Esophagus squamous epithelium (tissue), 5 donors: Measurements from ENCODE around the gene OBSCN. TPM values are rescaled to one million over a fixed set of nuclear protein-coding genes. Genes with fewer than 3 reads are reported as not detected.
"Not testable (repeated sequence)": the region's sequence is repeated elsewhere in the genome, so short reads cannot be mapped to it uniquely, and the experiment has no call there.

ENCODE experiments used
- DNase-seq: peaks from one replicate; lab custom pipeline; 2025; lab: John Stamatoyannopoulos, UW
- H3K27ac ChIP-seq, 4 donors: fragments of 200-600 bp; sonication (generic); one replicate each; pipeline ENCODE4 v1.5.1; 2016 to 2019; ENCODE audit warnings: mild to moderate bottlenecking in 1 of 4
- H3K27me3 ChIP-seq, 4 donors: fragments of 200-600 bp; sonication (generic); 1 replicate in 3 of 4; 2 replicates in 1 of 4; pipeline versions ENCODE4 v1.5.1 to v1.6.0; 2017 to 2021; ENCODE audit warnings: antibody characterized with exemption in 1 of 4
- H3K36me3 ChIP-seq, 3 donors: fragments of 200-600 bp; sonication (generic); one replicate each; pipeline ENCODE4 v1.5.1; 2016 to 2019
- H3K4me1 ChIP-seq, 3 donors: fragments of 200-600 bp; sonication (generic); one replicate each; pipeline ENCODE4 v1.5.1; 2017 to 2019
- H3K4me3 ChIP-seq, 4 donors: fragments of 200-600 bp; sonication (generic); 1 replicate in 3 of 4; 2 replicates in 1 of 4; pipeline ENCODE4 v1.5.1; 2016 to 2019; ENCODE audit warnings: mild to moderate bottlenecking in 2 of 4, moderate library complexity in 1 of 4
- H3K9me3 ChIP-seq, 3 donors: fragments of 200-600 bp; sonication (generic); one replicate each; pipeline ENCODE4 v1.5.1; 2016 to 2019
- POLR2A ChIP-seq, 4 donors: fragments of 450-650 bp; IDR thresholded peaks; one replicate each; pipeline ENCODE4 v1.6.1; 2017; ENCODE audit warnings: antibody characterized with exemption in 4 of 4, mild to moderate bottlenecking in 4 of 4, moderate library complexity in 3 of 4
- WGBS, 2 donors: methylation state at CpG; one replicate each; pipeline ENCODE4 v1.1.5; 2018; 5-methylcytosine and 5-hydroxymethylcytosine counted together
- intact Hi-C: fragments of 100-400 bp; cut with DNase I; formaldehyde crosslinking; loops from one replicate; pipeline ENCODE4 v1.15.0; 2022
- total RNA-seq, 4 donors: library from RNA; depleted of rRNA; stranded (reverse); fragments of >200 nt; gene quantifications; one replicate each; pipeline ENCODE4 v1.1.0, GENCODE V29; 2016
- TF ChIP-seq, protein P1 (sequence below), 6 experiments: fragments of 450-650 bp in 4 of 6; fragments of 200-600 bp in 2 of 6; sonication (generic) in 2 of 6; IDR thresholded peaks; one replicate each; pipeline ENCODE4 v1.5.1; 2016 to 2019; ENCODE audit warnings: antibody characterized with exemption in 6 of 6, mild to moderate bottlenecking in 4 of 6, moderate library complexity in 4 of 6
- donor health status: DM: yes; HTN: yes; CAD: no.

OBSCN gene
- total RNA-seq, 4 donors from 2014 or later = 4.0 to 53.2 (median 13.8) TPM

DNA sequence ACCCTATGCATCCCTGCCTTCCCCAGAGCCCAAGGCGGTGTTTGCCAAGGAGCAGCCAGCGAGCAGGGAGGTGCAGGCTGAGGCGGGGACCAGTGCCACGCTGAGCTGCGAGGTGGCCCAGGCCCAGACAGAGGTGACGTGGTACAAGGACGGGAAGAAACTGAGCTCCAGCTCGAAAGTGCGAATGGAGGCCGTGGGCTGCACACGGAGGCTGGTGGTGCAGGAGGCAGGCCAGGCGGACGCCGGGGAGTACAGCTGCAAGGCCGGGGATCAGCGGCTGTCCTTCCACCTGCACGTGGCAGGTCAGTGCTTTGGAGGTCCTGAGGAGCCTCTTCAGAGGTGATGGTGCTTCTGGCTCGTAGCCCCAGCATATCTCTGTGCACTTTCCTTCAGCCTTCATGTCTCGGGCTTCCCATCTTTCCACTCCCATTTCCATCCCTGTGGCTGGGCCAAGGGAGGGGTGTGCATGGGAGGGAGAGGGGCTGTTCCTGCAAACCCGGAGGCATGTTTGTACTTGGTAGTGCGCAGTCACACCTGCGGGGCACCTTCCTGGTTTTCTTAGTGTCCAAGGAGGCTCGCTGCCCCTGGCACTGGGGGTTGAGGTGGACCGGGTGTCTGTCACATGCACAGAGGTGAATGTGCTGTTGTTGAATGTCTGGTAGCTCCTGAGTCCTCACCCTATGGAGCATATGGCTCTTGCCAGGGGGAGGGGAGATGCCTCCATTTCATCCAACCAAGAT, 56.4 kb downstream of the OBSCN start:
- intact Hi-C loops = no loop called here
- H3K27ac ChIP-seq = no peak overlapping the region
- no peaks in the 10 kb centered on the region for H3K4me1 ChIP-seq
- no peak overlapping the region for H3K4me3 ChIP-seq
- peaks cover 0 to 58% (median 0%) of the 10 kb centered on the region in 3 donors for H3K36me3 ChIP-seq
- TF ChIP-seq, protein P1, sequence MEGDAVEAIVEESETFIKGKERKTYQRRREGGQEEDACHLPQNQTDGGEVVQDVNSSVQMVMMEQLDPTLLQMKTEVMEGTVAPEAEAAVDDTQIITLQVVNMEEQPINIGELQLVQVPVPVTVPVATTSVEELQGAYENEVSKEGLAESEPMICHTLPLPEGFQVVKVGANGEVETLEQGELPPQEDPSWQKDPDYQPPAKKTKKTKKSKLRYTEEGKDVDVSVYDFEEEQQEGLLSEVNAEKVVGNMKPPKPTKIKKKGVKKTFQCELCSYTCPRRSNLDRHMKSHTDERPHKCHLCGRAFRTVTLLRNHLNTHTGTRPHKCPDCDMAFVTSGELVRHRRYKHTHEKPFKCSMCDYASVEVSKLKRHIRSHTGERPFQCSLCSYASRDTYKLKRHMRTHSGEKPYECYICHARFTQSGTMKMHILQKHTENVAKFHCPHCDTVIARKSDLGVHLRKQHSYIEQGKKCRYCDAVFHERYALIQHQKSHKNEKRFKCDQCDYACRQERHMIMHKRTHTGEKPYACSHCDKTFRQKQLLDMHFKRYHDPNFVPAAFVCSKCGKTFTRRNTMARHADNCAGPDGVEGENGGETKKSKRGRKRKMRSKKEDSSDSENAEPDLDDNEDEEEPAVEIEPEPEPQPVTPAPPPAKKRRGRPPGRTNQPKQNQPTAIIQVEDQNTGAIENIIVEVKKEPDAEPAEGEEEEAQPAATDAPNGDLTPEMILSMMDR (IDR thresholded peaks at IDR 0.05) = no peak
- no peak for TF ChIP-seq POLR2A (IDR thresholded peaks at IDR 0.05)
- no peaks in the 10 kb centered on the region for H3K27me3 ChIP-seq
- WGBS, 2 donors = 83 to 87% methylated on average over 3 to 21 of the region's 24 CpGs
- no peak for DNase-seq
- peaks cover 0 to 12% (median 11%) of the 10 kb centered on the region in 3 donors for H3K9me3 ChIP-seq

DNA sequence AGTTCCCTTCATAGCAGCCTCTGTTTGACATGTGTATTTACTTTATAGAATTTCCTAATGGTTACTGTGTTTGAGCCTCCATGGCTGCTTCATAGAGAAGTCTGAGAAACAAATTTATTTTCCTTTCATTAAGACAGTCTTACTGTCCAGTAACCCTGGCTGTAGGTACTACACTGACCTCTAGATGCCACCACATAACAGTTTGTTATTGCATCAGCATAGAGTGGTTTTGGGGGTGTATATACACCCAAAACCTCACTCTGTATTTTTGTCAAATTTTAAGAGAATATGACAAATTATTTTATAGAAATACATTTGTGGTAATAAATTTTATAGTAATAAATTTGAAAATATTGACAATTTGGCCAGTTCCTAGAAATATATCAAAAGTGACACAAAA, 57.3 kb downstream of the OBSCN start:
- no peak for DNase-seq
- intact Hi-C loops = no loop called here
- Histone ChIP-seq H3K4me1 (no peaks in the 10 kb centered on the region), H3K9me3 (peaks cover 0 to 11% (median 9%) of the 10 kb centered on the region in 3 donors), H3K36me3 (peaks cover 0 to 49% (median 0%) of the 10 kb centered on the region in 3 donors), H3K27me3 (no peaks in the 10 kb centered on the region), H3K4me3 (no peak overlapping the region), H3K27ac (no peak overlapping the region)
- no peak for TF ChIP-seq POLR2A (IDR thresholded peaks at IDR 0.05)
- TF ChIP-seq, protein P1 (IDR thresholded peaks at IDR 0.05) = no peak

DNA sequence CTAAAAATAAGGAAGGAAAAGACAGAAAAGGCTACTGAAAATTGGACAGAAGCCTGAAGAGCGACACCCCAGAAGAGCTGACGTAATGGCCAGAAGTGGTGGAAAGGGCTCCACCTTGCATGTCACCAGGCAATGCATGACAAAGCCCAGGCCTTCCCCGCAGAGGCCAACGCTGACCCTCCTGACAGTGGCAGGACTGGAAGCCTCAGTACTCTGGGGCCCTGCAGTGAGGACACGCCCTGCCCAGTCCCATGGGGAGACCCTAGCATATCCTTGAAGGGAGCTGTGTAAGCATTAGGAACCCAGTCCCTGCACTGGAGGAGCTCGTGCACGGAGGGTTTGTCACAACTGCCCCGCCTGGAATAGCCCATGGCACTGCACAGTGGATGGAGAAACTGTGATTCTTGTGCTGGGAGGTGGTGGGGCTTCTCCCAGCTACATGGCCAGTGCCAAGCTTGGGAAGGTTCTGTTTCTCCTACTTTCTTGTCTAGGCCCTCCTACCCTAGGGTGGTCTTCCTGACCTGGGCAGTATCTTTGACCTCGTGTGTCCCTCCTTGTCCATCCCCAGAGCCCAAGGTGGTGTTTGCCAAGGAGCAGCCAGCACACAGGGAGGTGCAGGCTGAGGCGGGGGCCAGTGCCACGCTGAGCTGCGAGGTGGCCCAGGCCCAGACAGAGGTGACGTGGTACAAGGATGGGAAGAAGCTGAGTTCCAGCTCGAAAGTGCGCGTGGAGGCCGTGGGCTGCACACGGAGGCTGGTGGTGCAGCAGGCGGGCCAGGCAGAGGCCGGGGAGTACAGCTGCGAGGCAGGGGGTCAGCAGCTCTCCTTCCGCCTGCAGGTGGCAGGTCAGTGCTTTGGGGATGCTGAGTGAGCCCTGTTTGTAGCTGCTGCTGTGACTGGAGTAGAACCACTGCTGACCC, 60.4 kb downstream of the OBSCN start:
- Histone ChIP-seq H3K9me3 (no peaks in the 10 kb centered on the region), H3K4me3 (no peak overlapping the region), H3K36me3 (peaks cover 0 to 34% (median 0%) of the 10 kb centered on the region in 3 donors), H3K27ac (no peak overlapping the region), H3K27me3 (no peaks in the 10 kb centered on the region), H3K4me1 (no peaks in the 10 kb centered on the region)
- 88 to 91% methylated on average over 5 to 20 of the region's 22 CpGs for WGBS, 2 donors
- intact Hi-C loops = no loop called here
- TF ChIP-seq, protein P1 (IDR thresholded peaks at IDR 0.05) = no peak
- no peak for TF ChIP-seq POLR2A (IDR thresholded peaks at IDR 0.05)
- no peak for DNase-seq

DNA sequence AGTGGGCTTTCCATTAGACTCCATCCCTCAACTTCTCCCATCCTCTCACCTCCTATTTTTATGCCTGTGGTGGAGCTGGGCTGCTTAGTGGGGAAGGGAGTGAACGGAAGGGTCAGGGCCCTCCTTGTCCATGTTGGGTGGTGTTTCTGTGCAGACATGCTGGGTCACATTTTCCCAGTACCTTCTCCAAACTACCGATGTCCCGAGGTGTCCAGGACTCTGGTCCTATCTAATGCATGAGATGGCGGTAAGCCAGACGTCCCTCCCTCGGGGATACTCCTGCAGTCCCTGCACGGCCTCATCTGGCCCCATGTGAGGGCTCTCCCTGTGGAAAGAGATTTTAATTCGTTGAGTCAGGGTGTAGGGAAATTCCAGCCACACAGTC, 61.0 kb downstream of the OBSCN start:
- Histone ChIP-seq H3K9me3 (no peaks in the 10 kb centered on the region), H3K4me1 (no peaks in the 10 kb centered on the region), H3K27ac (no peak overlapping the region), H3K4me3 (no peak overlapping the region), H3K36me3 (peaks cover 0 to 36% (median 0%) of the 10 kb centered on the region in 3 donors), H3K27me3 (no peaks in the 10 kb centered on the region)
- intact Hi-C loops = no loop called here
- DNase-seq = no peak
- WGBS, 2 donors = 66 to 79% methylated on average over 4 to 7 of the region's 8 CpGs
- TF ChIP-seq POLR2A (IDR thresholded peaks at IDR 0.05) = no peak
- TF ChIP-seq, protein P1 (IDR thresholded peaks at IDR 0.05) = no peak

DNA sequence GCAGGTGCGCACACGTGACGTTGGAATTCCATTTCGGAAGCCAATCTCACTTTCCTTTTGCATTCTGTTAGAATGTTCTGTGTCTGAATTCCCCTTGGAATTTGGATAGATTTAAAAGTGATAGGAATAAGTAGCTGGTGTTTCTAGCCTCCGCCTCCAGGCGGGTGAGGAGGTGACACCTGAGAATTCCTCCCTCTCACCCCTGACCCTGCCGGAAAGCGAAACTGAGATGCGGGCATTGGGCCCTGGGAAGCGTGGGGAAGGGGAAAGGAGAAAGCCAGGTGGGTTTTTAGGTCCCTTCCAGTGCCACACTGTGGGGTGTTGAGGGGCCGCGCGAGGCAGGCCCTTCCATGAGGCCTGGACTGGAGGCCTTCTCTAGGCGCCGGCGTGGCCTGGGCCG, 61.6 kb downstream of the OBSCN start:
- DNase-seq, intact Hi-C loops, H3K4me3 ChIP-seq, H3K27ac ChIP-seq, H3K27me3 ChIP-seq, H3K9me3 ChIP-seq, H3K4me1 ChIP-seq: not testable (repeated sequence)
- peaks cover 0 to 36% (median 0%) of the 10 kb centered on the region in 3 donors for H3K36me3 ChIP-seq
- 93 to 95% methylated on average over 10 to 11 of the region's 17 CpGs for WGBS, 2 donors
